GM21576 (cell line): Measurements from ENCODE around the gene TOR4A.

Experiments used
- ATAC-seq: cut with Tn5 transposase; IDR thresholded peaks from one replicate; pipeline ENCODE4 v1.9.1; 2021; ENCODE audit warnings: mild to moderate bottlenecking, moderate library complexity; ENCODE audit not compliant: unreplicated experiment

Gene TOR4A

GRCh38 chr9:137277329-137278041, at the start of gene TOR4A:
TOR4A (plus strand) TSS chr9:137277726; CDS start chr9:137278690, 964 bp downstream.
- ATAC-seq: peak; percentile 67

DNA sequence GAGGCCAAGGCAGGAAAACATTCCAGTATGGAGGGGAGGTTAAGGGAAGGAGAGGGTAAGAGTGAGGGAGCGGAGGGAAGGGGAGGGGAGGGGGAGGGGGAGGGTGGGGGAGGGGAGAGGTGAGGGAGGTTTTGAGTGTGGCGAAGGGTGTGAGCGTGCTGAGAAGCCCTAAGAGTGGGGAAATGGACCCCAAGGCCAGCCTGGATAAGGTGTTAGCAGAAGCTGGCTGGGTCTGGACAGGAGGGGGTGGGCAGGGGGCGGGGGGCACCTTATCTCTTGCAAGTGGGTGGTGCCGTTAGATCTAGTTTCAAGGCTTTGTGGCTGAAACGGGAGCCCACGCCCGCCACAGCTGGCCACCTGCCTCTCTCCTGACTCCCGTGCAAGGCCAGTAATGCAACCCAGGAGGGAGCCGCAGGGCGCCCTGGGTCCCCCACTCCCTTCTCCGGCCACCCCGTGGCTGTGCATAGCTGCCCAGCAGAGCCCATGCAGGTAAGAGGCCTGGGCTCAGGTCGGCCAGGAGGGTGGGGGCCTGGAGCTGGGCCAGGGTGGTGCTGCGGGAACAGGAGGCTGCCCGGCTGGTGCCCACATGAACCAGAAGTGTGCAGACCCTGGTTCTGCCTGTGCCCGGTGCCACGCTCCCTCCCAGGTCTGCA, 49.5 kb upstream of the TOR4A start:
- ATAC-seq: no peak

- ATAC-seq: no peak
Observed at GRCh38 chr9:137228506-137228967, 49.0 kb upstream of the TOR4A start.

- ATAC-seq: no peak
Observed at GRCh38 chr9:137228968-137229896, 48.3 kb upstream of the TOR4A start.

DNA sequence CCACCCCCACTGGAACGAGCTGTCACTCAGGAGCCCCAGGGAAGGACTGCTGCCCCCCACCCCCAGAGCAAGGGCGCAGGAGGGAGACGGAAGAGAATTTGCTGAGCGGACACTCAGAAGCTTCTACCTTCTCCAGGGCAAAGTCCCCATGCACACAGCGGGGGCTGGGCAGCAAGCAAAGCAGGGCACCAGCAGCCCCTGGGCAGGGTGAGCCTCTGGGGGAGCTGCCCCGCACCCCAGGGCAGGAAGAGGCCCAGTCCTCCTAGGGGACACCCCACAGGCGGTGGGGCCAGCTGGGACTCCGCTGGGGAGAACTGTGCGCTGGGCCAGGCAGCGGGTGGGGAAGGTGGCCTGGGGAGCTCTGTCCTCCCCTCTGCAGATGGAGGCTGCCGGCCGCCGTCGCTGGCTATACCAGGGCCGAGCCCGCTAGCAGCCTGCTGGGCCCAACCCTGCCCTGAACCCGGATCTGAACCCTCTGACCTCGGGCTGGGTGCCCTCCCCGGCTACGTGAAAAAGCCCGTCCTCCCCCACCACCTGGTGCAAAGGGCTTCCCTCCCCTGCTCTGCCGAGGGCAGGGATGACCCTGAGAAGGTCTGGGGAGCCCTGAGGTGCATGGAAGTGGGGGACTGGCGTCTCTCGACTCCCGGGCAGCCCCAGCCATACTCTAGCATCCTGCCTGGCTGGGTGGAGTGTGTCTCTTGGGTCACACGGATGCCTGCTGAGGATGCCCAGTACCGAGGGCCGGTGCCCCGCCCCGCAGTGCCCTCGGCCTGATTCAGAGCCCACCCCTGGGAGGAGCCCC, 47.4 kb upstream of the TOR4A start:
- ATAC-seq: no peak

DNA sequence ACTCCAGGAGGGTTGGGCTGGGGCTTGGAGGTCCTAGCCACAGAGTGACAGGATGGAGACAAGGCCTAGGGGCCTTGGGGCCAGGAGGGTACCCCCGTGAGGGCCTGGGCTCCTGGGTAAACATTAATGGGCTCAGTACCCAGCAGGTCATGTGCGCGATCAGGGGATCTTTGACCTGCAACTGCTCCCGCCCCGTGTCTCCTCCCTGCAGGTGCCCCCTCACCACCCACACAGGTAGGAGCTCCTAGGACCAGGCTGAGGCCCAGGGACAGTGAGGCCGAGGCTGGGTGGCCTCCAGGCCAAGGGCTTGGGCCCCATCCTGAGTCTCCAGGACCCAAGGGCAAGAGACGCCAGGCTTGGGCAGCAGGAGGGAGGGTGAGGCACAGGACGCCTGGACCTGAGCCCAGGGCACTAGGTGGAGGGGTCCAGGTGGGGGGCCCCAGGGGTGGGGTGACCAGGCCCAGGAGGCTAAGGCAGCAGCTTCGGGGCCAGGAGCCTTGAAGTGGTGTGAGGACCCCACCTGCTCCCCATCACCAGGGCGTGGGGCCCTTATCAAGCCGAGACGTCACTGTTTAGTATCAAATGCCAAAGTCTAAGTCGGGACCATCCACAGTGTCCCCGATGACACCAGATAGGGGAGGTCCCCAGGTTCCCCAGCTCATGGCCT, 46.7 kb upstream of the TOR4A start, which contains the start of gene SLC34A3:
Gene SLC34A3, plus strand, starts transcription at position 197 of the 667 bp plus-strand sequence. CDS start 802 bp downstream, outside the sequence.
- no peak for ATAC-seq

- ATAC-seq: no peak
Observed at GRCh38 chr9:137231372-137232039, 46.0 kb upstream of the TOR4A start.

GRCh38 chr9:137232101-137232500, 45.4 kb upstream of the TOR4A start:
- no peak for ATAC-seq

- no peak for ATAC-seq
Observed at GRCh38 chr9:137232510-137232909, 45.0 kb upstream of the TOR4A start.

GRCh38 chr9:137233143-137233980, 44.2 kb upstream of the TOR4A start:
- no peak for ATAC-seq

DNA sequence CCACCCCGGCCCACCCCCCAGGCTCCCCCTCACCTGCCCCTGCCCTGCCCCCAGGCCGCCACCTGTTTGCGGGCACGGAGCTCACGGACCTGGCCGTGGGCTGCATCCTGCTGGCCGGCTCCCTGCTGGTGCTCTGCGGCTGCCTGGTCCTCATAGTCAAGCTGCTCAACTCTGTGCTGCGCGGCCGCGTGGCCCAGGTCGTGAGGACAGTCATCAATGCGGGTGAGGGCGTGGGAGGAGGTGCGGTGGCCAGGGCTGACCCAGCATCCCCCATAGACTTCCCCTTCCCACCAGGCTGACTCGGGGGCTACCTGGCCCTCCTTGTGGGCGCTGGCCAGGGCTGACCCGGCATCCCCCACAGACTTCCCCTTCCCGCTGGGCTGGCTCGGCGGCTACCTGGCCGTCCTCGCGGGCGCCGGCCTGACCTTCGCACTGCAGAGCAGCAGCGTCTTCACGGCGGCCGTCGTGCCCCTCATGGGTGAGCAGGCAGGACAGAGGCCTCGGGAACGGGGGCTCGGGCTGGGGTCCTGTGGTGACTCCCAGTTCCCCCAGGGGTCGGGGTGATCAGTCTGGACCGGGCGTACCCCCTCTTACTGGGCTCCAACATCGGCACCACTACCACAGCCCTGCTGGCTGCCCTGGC, 43.4 kb upstream of the TOR4A start:
- no peak for ATAC-seq

- ATAC-seq: no peak
Observed at GRCh38 chr9:137234758-137235423, 42.6 kb upstream of the TOR4A start.

DNA sequence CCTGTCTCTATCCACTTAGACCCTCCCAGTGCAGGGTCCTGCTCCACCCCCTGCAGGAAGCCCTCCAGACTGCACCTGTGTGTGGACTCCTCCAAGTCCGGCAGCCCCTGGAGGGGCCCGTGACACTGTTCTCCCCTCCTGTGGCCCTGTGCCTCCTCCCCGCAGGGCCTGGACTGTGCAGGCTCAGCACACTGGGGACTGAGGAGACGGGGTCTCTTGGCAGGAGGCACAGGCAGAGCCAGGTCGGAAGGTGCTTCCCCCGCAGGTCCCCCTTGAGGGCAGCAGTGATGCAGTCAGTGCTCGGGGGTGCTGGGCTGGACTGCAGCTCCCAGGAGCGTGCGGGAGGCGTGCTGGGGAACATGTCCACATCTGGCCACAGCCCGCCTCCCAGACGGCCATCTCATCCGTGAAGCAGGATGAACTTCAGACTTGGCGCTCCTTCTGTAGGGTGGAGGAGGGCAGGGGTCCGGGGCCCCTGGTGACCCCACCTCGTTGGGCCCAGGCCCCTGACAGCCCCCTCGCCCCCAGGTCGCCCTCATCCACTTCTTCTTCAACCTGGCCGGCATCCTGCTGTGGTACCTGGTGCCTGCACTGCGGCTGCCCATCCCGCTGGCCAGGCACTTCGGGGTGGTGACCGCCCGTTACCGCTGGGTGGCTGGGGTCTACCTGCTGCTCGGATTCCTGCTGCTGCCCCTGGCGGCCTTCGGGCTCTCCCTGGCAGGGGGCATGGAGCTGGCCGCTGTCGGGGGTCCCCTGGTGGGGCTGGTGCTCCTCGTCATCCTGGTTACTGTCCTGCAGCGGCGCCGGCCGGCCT, 41.9 kb upstream of the TOR4A start:
- no peak for ATAC-seq

GRCh38 chr9:137236238-137236935, 41.1 kb upstream of the TOR4A start:
- ATAC-seq: peak; percentile 24

DNA sequence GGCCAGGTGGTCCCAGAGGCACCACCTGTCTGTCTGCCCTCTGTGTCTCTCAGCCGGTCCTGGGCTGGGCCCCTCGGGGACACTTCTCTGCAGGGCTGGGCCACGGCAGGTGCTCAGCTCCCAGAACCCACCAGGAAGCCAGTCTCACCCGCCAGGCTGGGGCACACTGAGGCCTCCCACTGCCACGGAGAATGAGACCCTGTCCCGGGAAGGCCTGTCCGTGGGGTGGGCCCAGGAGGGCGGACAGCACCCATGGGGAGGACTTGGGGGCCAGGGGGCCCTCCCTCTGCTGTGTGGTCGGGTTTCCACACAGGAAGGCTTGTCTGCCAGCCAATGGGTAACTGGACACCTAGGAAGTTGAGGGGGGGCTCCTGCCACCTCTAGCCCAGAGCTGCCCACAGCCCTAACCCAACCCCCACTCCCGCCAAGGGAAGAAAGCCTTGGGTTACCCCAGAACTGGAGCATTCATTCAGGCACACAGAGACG, 40.5 kb upstream of the TOR4A start:
- ATAC-seq: no peak
